ENCODE measurements around the gene RPTOR. TPM values are rescaled to one million over a fixed set of nuclear protein-coding genes. Genes with fewer than 3 reads are reported as not detected.

Gene RPTOR
- total and polyA plus RNA-seq, 2 donors (not counting 3 experiments of a cell fraction or from before 2014, with no cell fraction given): 10.7 to 41.8 TPM

DNA sequence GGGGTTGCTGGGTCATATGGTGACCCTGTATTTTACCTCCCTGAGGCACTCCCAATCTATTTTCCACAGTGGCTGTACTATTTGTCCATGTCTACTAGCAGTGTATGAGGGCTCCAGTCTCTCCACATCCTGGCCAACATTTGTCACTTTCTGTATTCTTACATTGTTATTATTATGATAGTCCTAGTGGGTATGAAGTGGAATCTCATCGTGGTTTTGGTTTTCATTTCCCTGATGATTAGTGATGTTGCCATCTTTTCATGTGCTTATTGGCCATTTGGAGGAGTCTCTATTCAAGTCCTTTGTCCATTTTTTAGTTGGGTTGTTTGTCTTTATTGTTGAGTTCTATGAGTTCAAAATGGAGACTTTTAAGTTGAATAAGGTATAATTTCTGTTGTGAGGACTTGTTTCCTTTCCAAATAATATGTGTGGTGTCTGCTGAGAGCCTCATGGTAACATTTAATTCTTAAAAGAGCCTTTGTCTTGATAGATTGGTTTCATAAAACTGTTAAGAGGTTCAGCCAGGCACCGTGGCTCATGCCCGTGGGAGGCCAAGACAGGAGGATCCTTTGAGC lies 108.2 kb downstream of the RPTOR start:
- CTCF ChIA-PET: no interaction called here
- dilution Hi-C loops (cut with MboI; ENCODE audit: extremely low pct_ligation_motif_present, low sequenced_read_pairs): no loop called here
- H3K36me3 ChIP-seq (ENCODE audit: control insufficient read depth in 2 of 2, extremely low read depth in 1 of 2, insufficient read depth in 2 of 2, low read length in 2 of 2): no peaks in the 10 kb centered on the region

More for the DNA sequence above, 108.2 kb downstream of the RPTOR start:
- H3K4me2 ChIP-seq (ENCODE audit: insufficient read depth, low read length): no peak overlapping the region
- H3K4me3 ChIP-seq (replicated peaks in 1 of 3; ENCODE audit: insufficient read depth in 1 of 3, low read depth in 1 of 3, low read length in 3 of 3): no peak overlapping the region
- no TSS peak for BruUV-seq (replicated peaks)
- no peaks in the 10 kb centered on the region for H4K20me1 ChIP-seq (replicated peaks; ENCODE audit: control insufficient read depth, extremely low read depth, insufficient read depth, low read length)
- H3K79me2 ChIP-seq (ENCODE audit: control insufficient read depth, insufficient read depth, low read length): peaks cover 33% of the 10 kb centered on the region
- no peaks in the 10 kb centered on the region for H3K27me3 ChIP-seq (ENCODE audit: control insufficient read depth in 2 of 2, insufficient read depth in 2 of 2, low read length in 2 of 2)
- DNase-seq (ENCODE audit: low read depth, low spot score) (no peak), FAIRE-seq (no peak)
- H2AFZ ChIP-seq (ENCODE audit: low read depth, low read length): no peak overlapping the region
- H3K9me1 ChIP-seq (replicated peaks; ENCODE audit: control insufficient read depth, extremely low read depth, insufficient read depth, low read length): no peaks in the 10 kb centered on the region
- intact Hi-C loops (cut with micrococcal nuclease): no loop called here
- no peaks in the 10 kb centered on the region for H3K9me3 ChIP-seq (replicated peaks; ENCODE audit: control insufficient read depth, insufficient read depth, low read length)
- H3K9ac ChIP-seq (replicated peaks; ENCODE audit: extremely low read depth, insufficient read depth, low read length): no peak overlapping the region
- POLR2A ChIA-PET: no interaction called here
- TF ChIP-seq POLR2AphosphoS5 (IDR thresholded peaks at IDR 0.05; ENCODE audit: insufficient read depth, low read depth, low read length) (no peak), POLR2A (IDR thresholded peaks at IDR 0.05; ENCODE audit: low read depth, low read length) (no peak), JUN (IDR thresholded peaks at IDR 0.05; ENCODE audit: borderline replicate concordance, insufficient read depth, insufficient read length, low read depth) (no peak), MYC (IDR thresholded peaks at IDR 0.05; ENCODE audit: low read depth, low read length) (no peak), EZH2 (IDR thresholded peaks at IDR 0.05; ENCODE audit: borderline replicate concordance, low read depth, low read length, severe bottlenecking) (no peak), FOS (IDR thresholded peaks at IDR 0.05; ENCODE audit: borderline replicate concordance, insufficient read depth, low read length) (no peak), GATA2 (IDR thresholded peaks at IDR 0.05; ENCODE audit: insufficient read depth, insufficient read length, low read depth, low read length) (no peak)
- TF ChIP-seq, protein P1, sequence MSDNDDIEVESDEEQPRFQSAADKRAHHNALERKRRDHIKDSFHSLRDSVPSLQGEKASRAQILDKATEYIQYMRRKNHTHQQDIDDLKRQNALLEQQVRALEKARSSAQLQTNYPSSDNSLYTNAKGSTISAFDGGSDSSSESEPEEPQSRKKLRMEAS (IDR thresholded peaks at IDR 0.05; ENCODE audit: insufficient read depth, insufficient read length): no peak
- TF ChIP-seq, protein P2, sequence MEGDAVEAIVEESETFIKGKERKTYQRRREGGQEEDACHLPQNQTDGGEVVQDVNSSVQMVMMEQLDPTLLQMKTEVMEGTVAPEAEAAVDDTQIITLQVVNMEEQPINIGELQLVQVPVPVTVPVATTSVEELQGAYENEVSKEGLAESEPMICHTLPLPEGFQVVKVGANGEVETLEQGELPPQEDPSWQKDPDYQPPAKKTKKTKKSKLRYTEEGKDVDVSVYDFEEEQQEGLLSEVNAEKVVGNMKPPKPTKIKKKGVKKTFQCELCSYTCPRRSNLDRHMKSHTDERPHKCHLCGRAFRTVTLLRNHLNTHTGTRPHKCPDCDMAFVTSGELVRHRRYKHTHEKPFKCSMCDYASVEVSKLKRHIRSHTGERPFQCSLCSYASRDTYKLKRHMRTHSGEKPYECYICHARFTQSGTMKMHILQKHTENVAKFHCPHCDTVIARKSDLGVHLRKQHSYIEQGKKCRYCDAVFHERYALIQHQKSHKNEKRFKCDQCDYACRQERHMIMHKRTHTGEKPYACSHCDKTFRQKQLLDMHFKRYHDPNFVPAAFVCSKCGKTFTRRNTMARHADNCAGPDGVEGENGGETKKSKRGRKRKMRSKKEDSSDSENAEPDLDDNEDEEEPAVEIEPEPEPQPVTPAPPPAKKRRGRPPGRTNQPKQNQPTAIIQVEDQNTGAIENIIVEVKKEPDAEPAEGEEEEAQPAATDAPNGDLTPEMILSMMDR (IDR thresholded peaks at IDR 0.05; ENCODE audit: extremely low read depth in 1 of 2, insufficient read depth in 1 of 2, low read depth in 1 of 2, low read length in 2 of 2): no peak
- no peak overlapping the region for H3K27ac ChIP-seq (ENCODE audit: insufficient read depth, low read depth, low read length)
- peaks cover 9% of the 10 kb centered on the region for H3K4me1 ChIP-seq (ENCODE audit: control insufficient read depth, extremely low read depth, insufficient read depth, low read length)

Measured in endothelial cell of umbilical vein (primary cell).